HG03432 (cell line): ENCODE measurements around the gene ZNF469.

ENCODE experiments used
- ATAC-seq: cut with Tn5 transposase; IDR thresholded peaks from one replicate; pipeline ENCODE4 v1.9.1; 2021; ENCODE audit warnings: mild to moderate bottlenecking, moderate library complexity; ENCODE audit not compliant: unreplicated experiment

ZNF469 gene

GRCh38 chr16:88347656-88348376 lies 34.9 kb upstream of the ZNF469 start:
- no peak for ATAC-seq

- ATAC-seq = no peak
Measured at GRCh38 chr16:88348377-88349152, 34.2 kb upstream of the ZNF469 start.

- no peak for ATAC-seq
Measured at GRCh38 chr16:88349153-88349902, 33.4 kb upstream of the ZNF469 start.

GRCh38 chr16:88349903-88350900 lies 32.6 kb upstream of the ZNF469 start:
- no peak for ATAC-seq

GRCh38 chr16:88350922-88351321 lies 31.8 kb upstream of the ZNF469 start:
- ATAC-seq = no peak

- ATAC-seq = no peak
Measured at GRCh38 chr16:88351491-88352101, 31.2 kb upstream of the ZNF469 start.

- no peak for ATAC-seq
Measured at GRCh38 chr16:88352261-88353200, 30.2 kb upstream of the ZNF469 start.

GRCh38 chr16:88353232-88353631 lies 29.5 kb upstream of the ZNF469 start:
- ATAC-seq = no peak

- ATAC-seq = no peak
Measured at GRCh38 chr16:88353691-88354090, 29.1 kb upstream of the ZNF469 start.

GRCh38 chr16:88354229-88355092 lies 28.3 kb upstream of the ZNF469 start:
- ATAC-seq = no peak

- no peak for ATAC-seq
Measured at GRCh38 chr16:88355093-88355388, 27.7 kb upstream of the ZNF469 start.

- ATAC-seq = no peak
Measured at GRCh38 chr16:88355389-88356123, 27.2 kb upstream of the ZNF469 start.

- no peak for ATAC-seq
Measured at GRCh38 chr16:88356124-88356726, 26.5 kb upstream of the ZNF469 start.

GRCh38 chr16:88356727-88357199 lies 26.0 kb upstream of the ZNF469 start:
- ATAC-seq = no peak

GRCh38 chr16:88357317-88358022 lies 25.3 kb upstream of the ZNF469 start:
- no peak for ATAC-seq

- no peak for ATAC-seq
Measured at GRCh38 chr16:88358023-88358420, 24.7 kb upstream of the ZNF469 start.
